HCT116 (cell line): ENCODE measurements around the gene TTC12. TPM values are rescaled to one million over a fixed set of nuclear protein-coding genes. Genes with fewer than 3 reads are reported as not detected.

ENCODE experiments used
- ATAC-seq: fragments of 200-7000 bp; cut with Tn5 transposase; 2 replicates; pipeline ENCODE4 v1.9.1; 2020; ENCODE audit warnings: mild to moderate bottlenecking, moderate library complexity
- BruUV-seq: library from RNA; stranded (reverse); fragments of 400-500 nt; replicated peaks from 2 replicates; lab custom pipeline; 2021; lab: Mats Ljungman, UMichigan
- CTCF ChIA-PET: fragments of 300-600 bp; sonication (Branson Sonifier 250); formaldehyde crosslinking; loops from one replicate; lab custom pipeline; 2021; ENCODE audit warnings: antibody characterized with exemption; lab: Charles Lee
- POLR2A ChIA-PET: fragments of 300-600, 350-600 bp; sonication (Branson Sonifier 250); formaldehyde crosslinking; loops from one replicate; lab custom pipeline; 2021; ENCODE audit warnings: antibody characterized with exemption; lab: Charles Lee
- RAD21 ChIA-PET, 2 experiments: fragments of 300-600 bp; sonication (Branson Sonifier 250); formaldehyde crosslinking; loops; one replicate each; lab custom pipeline; 2023; ENCODE audit warnings: low total read pairs in 2 of 2; ENCODE audit not compliant: uncharacterized antibody in 2 of 2, unreplicated experiment in 2 of 2, low non-redundant PET in 1 of 2; lab: Charles Lee
- DNase-seq: peaks from one replicate; pipeline ENCODE4 v3.0.0-alpha.2; 2010; ENCODE audit warnings: low read depth, low spot score
- H2AFZ ChIP-seq: fragments of 200-600 bp; shearing (Covaris generic), sonication (generic); 2 replicates; pipeline ENCODE4 v1.6.1; 2017; ENCODE audit warnings: low read depth, mixed run types, mixed read lengths, antibody characterized with exemption, low read length; ENCODE audit not compliant: poor library complexity, severe bottlenecking
- H3K27ac ChIP-seq: 2 replicates; pipeline ENCODE4 v1.5.1; 2012; ENCODE audit warnings: low read depth, low read length
- H3K27me3 ChIP-seq: fragments of 200-600 bp; sonication (generic); 2 replicates; pipeline ENCODE4 v1.6.1; 2016; ENCODE audit warnings: mixed run types, low read length, mixed read lengths; ENCODE audit not compliant: insufficient read depth
- H3K36me3 ChIP-seq, 2 experiments: fragments of 200-500 bp in 1 of 2; fragments of 200-600 bp in 1 of 2; sonication (Bioruptor generic) in 1 of 2; sonication (generic) in 1 of 2; 2 replicates each; pipeline versions ENCODE4 v1.5.1 to v1.6.1; 2014 to 2016; ENCODE audit warnings: low read length in 2 of 2, inconsistent platforms in 1 of 2, mixed read lengths in 1 of 2, mixed run types in 1 of 2; ENCODE audit not compliant: insufficient read depth in 2 of 2, control insufficient read depth in 1 of 2
- H3K4me1 ChIP-seq, 2 experiments: fragments of 200-600 bp in 1 of 2; sonication (generic) in 1 of 2; 2 replicates each; pipeline versions ENCODE4 v1.5.1 to v1.6.1; 2012 to 2017; ENCODE audit warnings: low read length in 2 of 2, inconsistent platforms in 1 of 2, mild to moderate bottlenecking in 1 of 2, mixed read lengths in 1 of 2, mixed run types in 1 of 2, moderate library complexity in 1 of 2; ENCODE audit not compliant: insufficient read depth in 2 of 2, control insufficient read depth in 1 of 2
- H3K4me2 ChIP-seq: fragments of 200-600 bp; sonication (generic); 2 replicates; pipeline ENCODE4 v1.6.1; 2017; ENCODE audit warnings: mixed run types, low read length, mixed read lengths
- H3K4me3 ChIP-seq, 2 experiments: fragments of 200-600 bp in 1 of 2; sonication (generic) in 1 of 2; replicated peaks in 1 of 2; 2 replicates each; pipeline ENCODE4 v1.5.1; 2011 to 2016; ENCODE audit warnings: low read length in 2 of 2, control low read depth in 1 of 2, low read depth in 1 of 2, mild to moderate bottlenecking in 1 of 2, mixed read lengths in 1 of 2, mixed run types in 1 of 2
- H3K79me2 ChIP-seq: fragments of 200-600 bp; sonication (generic); 2 replicates; pipeline ENCODE4 v1.6.1; 2017; ENCODE audit warnings: mild to moderate bottlenecking, mixed run types, low read length, moderate library complexity, mixed read lengths; ENCODE audit not compliant: insufficient read depth
- H3K9ac ChIP-seq: fragments of 200-600 bp; sonication (generic); 2 replicates; pipeline ENCODE4 v1.6.1; 2016; ENCODE audit warnings: low read length, mixed read lengths
- H3K9me2 ChIP-seq: fragments of 200-600 bp; sonication (generic), shearing (Covaris generic); 2 replicates; pipeline ENCODE4 v1.6.1; 2017; ENCODE audit warnings: mixed run types, mild to moderate bottlenecking, moderate library complexity; ENCODE audit not compliant: insufficient read depth
- H3K9me3 ChIP-seq, 2 experiments: fragments of 200-500 bp in 1 of 2; fragments of 200-600 bp in 1 of 2; sonication (Bioruptor generic) in 1 of 2; sonication (generic) in 1 of 2; 2 replicates each; pipeline ENCODE4 v1.6.1; 2014 to 2017; ENCODE audit warnings: low read length in 2 of 2, mixed read lengths in 2 of 2, inconsistent platforms in 1 of 2, low read depth in 1 of 2, mild to moderate bottlenecking in 1 of 2, mixed run types in 1 of 2, moderate library complexity in 1 of 2; ENCODE audit not compliant: control insufficient read depth in 1 of 2, insufficient read depth in 1 of 2
- H4K20me1 ChIP-seq: fragments of 200-600 bp; sonication (generic), shearing (Covaris generic); 2 replicates; pipeline ENCODE4 v1.6.1; 2017; ENCODE audit warnings: mixed run types, mild to moderate bottlenecking, moderate library complexity; ENCODE audit not compliant: insufficient read depth
- ATF3 ChIP-seq: IDR thresholded peaks from 2 replicates; pipeline ENCODE4 v1.6.1; 2012
- CTCF ChIP-seq, 3 experiments: fragments of 200-600 bp in 1 of 3; sonication (generic) in 1 of 3; IDR thresholded peaks in 2 of 3; conservative IDR thresholded peaks in 1 of 3; 2 replicates each; pipeline ENCODE4 v1.5.1; 2012 to 2017; ENCODE audit warnings: low read depth in 2 of 3, low read length in 2 of 3, antibody characterized with exemption in 1 of 3, borderline replicate concordance in 1 of 3, control low read depth in 1 of 3, mild to moderate bottlenecking in 1 of 3, mixed read lengths in 1 of 3, mixed run types in 1 of 3, moderate library complexity in 1 of 3; ENCODE audit not compliant: insufficient read depth in 1 of 3
- ELF1 ChIP-seq: IDR thresholded peaks from 2 replicates; pipeline ENCODE4 v1.6.1; 2012; ENCODE audit warnings: low read depth, borderline replicate concordance
- EZH2 ChIP-seq: fragments of 200-600 bp; sonication (generic); IDR thresholded peaks from 2 replicates; pipeline ENCODE4 v1.6.1; 2017; ENCODE audit warnings: antibody characterized with exemption, mixed run types
- EZH2phosphoT487 ChIP-seq: fragments of 200-600 bp; IDR thresholded peaks from 2 replicates; pipeline ENCODE4 v1.6.1; 2018; ENCODE audit warnings: antibody characterized with exemption, borderline replicate concordance
- RAD21 ChIP-seq: IDR thresholded peaks from 2 replicates; pipeline ENCODE4 v1.6.1; 2012; ENCODE audit warnings: low read depth, mild to moderate bottlenecking
- SP1 ChIP-seq: IDR thresholded peaks from 2 replicates; pipeline ENCODE4 v1.6.1; 2012; ENCODE audit warnings: low read depth
- TCF7L2 ChIP-seq: IDR thresholded peaks from 2 replicates; pipeline ENCODE4 v1.7.0; 2011; ENCODE audit warnings: borderline replicate concordance, inconsistent platforms; ENCODE audit not compliant: insufficient read depth, insufficient read length; ENCODE audit errors: extremely low read depth
- YY1 ChIP-seq: IDR thresholded peaks from 2 replicates; pipeline ENCODE4 v1.6.1; 2011; ENCODE audit warnings: low read length, low read depth, moderate library complexity, mild to moderate bottlenecking; ENCODE audit not compliant: insufficient replicate concordance; ENCODE audit errors: extremely low read depth
- ZFX ChIP-seq: fragments of 450-650 bp; IDR thresholded peaks from 2 replicates; pipeline ENCODE4 v1.6.1; 2017
- ZNF274 ChIP-seq: fragments of 200-500 bp; sonication (Bioruptor generic); IDR thresholded peaks from 2 replicates; pipeline ENCODE4 v1.6.1; 2014; ENCODE audit warnings: mild to moderate bottlenecking, low read depth, low read length, inconsistent platforms
- intact Hi-C: fragments of 100-400 bp; cut with micrococcal nuclease; formaldehyde crosslinking; loops from 2 replicates; pipeline ENCODE4 v1.10.0; 2022
- total RNA-seq: library from RNA; stranded (reverse); gene quantifications from one replicate; pipeline ENCODE4 v1.2.1, GENCODE V29; 2021; ENCODE audit not compliant: unreplicated experiment
- TF ChIP-seq, protein P1 (sequence below): IDR thresholded peaks from 2 replicates; pipeline ENCODE4 v1.6.1; 2012

TTC12 gene
- total RNA-seq, 1 experiment from 2014 or later, result 12.6 TPM

- Histone ChIP-seq H3K79me2 (no peaks in the 10 kb centered on the region), H2AFZ (no peak overlapping the region)
- BruUV-seq, result no TSS peak
- intact Hi-C loops, result no loop called here
- no peak for TF ChIP-seq RAD21
- no peak for TF ChIP-seq YY1
- TF ChIP-seq EZH2phosphoT487, result no peak
- no peak for TF ChIP-seq ZFX
- no peak for TF ChIP-seq ATF3
- TF ChIP-seq SP1, result no peak
- TF ChIP-seq EZH2, result no peak
- TF ChIP-seq ELF1, result no peak
- TF ChIP-seq, protein P1, sequence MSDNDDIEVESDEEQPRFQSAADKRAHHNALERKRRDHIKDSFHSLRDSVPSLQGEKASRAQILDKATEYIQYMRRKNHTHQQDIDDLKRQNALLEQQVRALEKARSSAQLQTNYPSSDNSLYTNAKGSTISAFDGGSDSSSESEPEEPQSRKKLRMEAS, result no peak
- no peak for TF ChIP-seq CTCF (IDR thresholded peaks at IDR 0.05 in 2 of 3, conservative IDR thresholded peaks at IDR 0.05 in 1 of 3; ENCODE audit: borderline replicate concordance in 1 of 3, insufficient read depth in 1 of 3, low read depth in 2 of 3, low read length in 2 of 3)
- no peak for TF ChIP-seq TCF7L2
- TF ChIP-seq ZNF274, result no peak
- TF ChIP-seq, all 23 proteins: peak for 0
- CTCF ChIA-PET, result no interaction called here
- H3K36me3 ChIP-seq, result no peaks in the 10 kb centered on the region
- DNase-seq (no peak), ATAC-seq (no peak)
- no peak overlapping the region for H3K4me3 ChIP-seq
- no peak overlapping the region for H3K9ac ChIP-seq
- H3K9me3 ChIP-seq, result no peaks in the 10 kb centered on the region
- no peaks in the 10 kb centered on the region for H3K9me2 ChIP-seq
- H4K20me1 ChIP-seq, result no peaks in the 10 kb centered on the region
- RAD21 ChIA-PET, result no interaction called here
- POLR2A ChIA-PET, result no interaction called here
- H3K27ac ChIP-seq, result no peak overlapping the region
- peaks cover 0 to 5% of the 10 kb centered on the region in 2 experiments; a peak in 1 of 4 replicates for H3K4me1 ChIP-seq
- H3K4me2 ChIP-seq, result no peak overlapping the region
- no peaks in the 10 kb centered on the region for H3K27me3 ChIP-seq
Observed at GRCh38 chr11:113377681-113378412, 63.5 kb downstream of the TTC12 start.
